ENCODE measurements around the gene CASP6.

DNA sequence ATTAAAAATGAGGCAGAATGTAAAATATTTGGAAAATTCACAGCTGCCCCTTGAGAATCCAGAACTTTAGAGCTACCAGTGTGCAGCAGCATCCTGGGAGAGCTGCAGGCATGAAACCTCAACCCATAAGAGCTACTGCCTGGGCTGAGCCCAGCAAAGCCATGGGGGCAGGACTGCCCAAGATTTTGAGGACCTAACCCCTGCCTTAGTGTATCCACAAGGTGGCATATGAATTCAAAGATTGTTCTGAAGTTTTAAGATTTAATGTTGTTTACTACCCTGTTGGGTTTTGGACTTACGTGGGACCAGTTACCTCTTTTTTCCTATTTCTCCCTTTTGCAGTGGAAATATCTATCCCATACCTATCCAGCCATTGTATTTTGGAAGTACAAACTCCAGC lies 26.4 kb downstream of the CASP6 start:
- TF ChIP-seq, protein P1, sequence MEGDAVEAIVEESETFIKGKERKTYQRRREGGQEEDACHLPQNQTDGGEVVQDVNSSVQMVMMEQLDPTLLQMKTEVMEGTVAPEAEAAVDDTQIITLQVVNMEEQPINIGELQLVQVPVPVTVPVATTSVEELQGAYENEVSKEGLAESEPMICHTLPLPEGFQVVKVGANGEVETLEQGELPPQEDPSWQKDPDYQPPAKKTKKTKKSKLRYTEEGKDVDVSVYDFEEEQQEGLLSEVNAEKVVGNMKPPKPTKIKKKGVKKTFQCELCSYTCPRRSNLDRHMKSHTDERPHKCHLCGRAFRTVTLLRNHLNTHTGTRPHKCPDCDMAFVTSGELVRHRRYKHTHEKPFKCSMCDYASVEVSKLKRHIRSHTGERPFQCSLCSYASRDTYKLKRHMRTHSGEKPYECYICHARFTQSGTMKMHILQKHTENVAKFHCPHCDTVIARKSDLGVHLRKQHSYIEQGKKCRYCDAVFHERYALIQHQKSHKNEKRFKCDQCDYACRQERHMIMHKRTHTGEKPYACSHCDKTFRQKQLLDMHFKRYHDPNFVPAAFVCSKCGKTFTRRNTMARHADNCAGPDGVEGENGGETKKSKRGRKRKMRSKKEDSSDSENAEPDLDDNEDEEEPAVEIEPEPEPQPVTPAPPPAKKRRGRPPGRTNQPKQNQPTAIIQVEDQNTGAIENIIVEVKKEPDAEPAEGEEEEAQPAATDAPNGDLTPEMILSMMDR (IDR thresholded peaks at IDR 0.05), result no peak
- TF ChIP-seq POLR2A (IDR thresholded peaks at IDR 0.05), result no peak

Data from transverse colon (tissue), 3 donors.